ENCODE data around the gene TBX3.

GRCh38 chr12:114655934-114656749 lies 27.8 kb downstream of the TBX3 start:
- TF ChIP-seq CTCF (conservative IDR thresholded peaks at IDR 0.05; ENCODE audit: low read length) (no peak), EZH2phosphoT487 (IDR thresholded peaks at IDR 0.05; ENCODE audit: borderline replicate concordance, low read depth, low read length) (no peak)

Measured in OCI-LY7 (cell line).